Hypothalamus (tissue), 51 donors: ENCODE measurements around the gene FANCE.

Source experiments
- DNase-seq, 51 donors: peaks; one replicate each; lab custom pipeline; 2025; lab: John Stamatoyannopoulos, UW

Gene FANCE

GRCh38 chr6:35463292-35463691 lies 11.2 kb downstream of the FANCE start:
- DNase-seq, result no peak

- DNase-seq, result no peak
Observed at GRCh38 chr6:35465646-35466045, 13.5 kb downstream of the FANCE start.

- peak; percentile 64 to 97 (median 91) for DNase-seq
Observed at GRCh38 chr6:35468181-35468979, 16.2 kb downstream of the FANCE start, which contains the start of gene RPL10A. TSS of gene RPL10A (plus strand) at chr6:35468401. CDS start at chr6:35468435, 34 bp downstream.

GRCh38 chr6:35468980-35469750 lies 17.0 kb downstream of the FANCE start:
- peak in 11 of 51 donors; percentile 18 to 73 (median 56) for DNase-seq

- peak in 2 of 51 donors; percentile 3 to 5 for DNase-seq
Observed at GRCh38 chr6:35469751-35470662, 17.9 kb downstream of the FANCE start.

- DNase-seq, result no peak
Observed at GRCh38 chr6:35470663-35471120, 18.6 kb downstream of the FANCE start.

- no peak for DNase-seq
Observed at GRCh38 chr6:35471836-35472345, 19.8 kb downstream of the FANCE start.

GRCh38 chr6:35473075-35473849 lies 21.1 kb downstream of the FANCE start:
- no peak for DNase-seq

- DNase-seq, result no peak
Observed at GRCh38 chr6:35473850-35474130, 21.7 kb downstream of the FANCE start.

- no peak for DNase-seq
Observed at GRCh38 chr6:35474131-35474941, 22.2 kb downstream of the FANCE start.

GRCh38 chr6:35474942-35475570 lies 22.9 kb downstream of the FANCE start:
- no peak for DNase-seq

GRCh38 chr6:35475573-35475972 lies 23.4 kb downstream of the FANCE start:
- DNase-seq, result no peak

- no peak for DNase-seq
Observed at GRCh38 chr6:35476004-35476403, 23.9 kb downstream of the FANCE start.

GRCh38 chr6:35477028-35477427 lies 24.9 kb downstream of the FANCE start:
- no peak for DNase-seq

GRCh38 chr6:35477551-35478179 lies 25.5 kb downstream of the FANCE start:
- no peak for DNase-seq

- DNase-seq, result no peak
Observed at GRCh38 chr6:35478259-35478658, 26.1 kb downstream of the FANCE start.

GRCh38 chr6:35480176-35480575 lies 28.0 kb downstream of the FANCE start:
- DNase-seq, result no peak

GRCh38 chr6:35481226-35481625 lies 29.1 kb downstream of the FANCE start:
- no peak for DNase-seq
